ENCODE data around the gene DMRTB1.

- no peak for TF ChIP-seq EZH2 (IDR thresholded peaks at IDR 0.05; ENCODE audit: borderline replicate concordance)
- TF ChIP-seq CTCF (IDR thresholded peaks at IDR 0.05; ENCODE audit: poor library complexity): no peak
These were observed 3.7 kb downstream of the DMRTB1 start for GRCh38 chr1:53462769-53463501.
